HUDEP-2 (cell line): ENCODE data around the gene TJP3.
A peak's percentile ranks its signal among the peaks of the same experiment; 100 is the strongest.

ENCODE experiments used
- DNase-seq, 76 experiments: peaks; one replicate each; lab custom pipeline; 2025; ENCODE audit not compliant: unreplicated experiment in 76 of 76; lab: John Stamatoyannopoulos, UW

The TJP3 gene

GRCh38 chr19:3691372-3691716, 16.8 kb upstream of the TJP3 start:
- no peak for DNase-seq

- DNase-seq: no peak
Observed at GRCh38 chr19:3691726-3692125, 16.5 kb upstream of the TJP3 start.

DNA sequence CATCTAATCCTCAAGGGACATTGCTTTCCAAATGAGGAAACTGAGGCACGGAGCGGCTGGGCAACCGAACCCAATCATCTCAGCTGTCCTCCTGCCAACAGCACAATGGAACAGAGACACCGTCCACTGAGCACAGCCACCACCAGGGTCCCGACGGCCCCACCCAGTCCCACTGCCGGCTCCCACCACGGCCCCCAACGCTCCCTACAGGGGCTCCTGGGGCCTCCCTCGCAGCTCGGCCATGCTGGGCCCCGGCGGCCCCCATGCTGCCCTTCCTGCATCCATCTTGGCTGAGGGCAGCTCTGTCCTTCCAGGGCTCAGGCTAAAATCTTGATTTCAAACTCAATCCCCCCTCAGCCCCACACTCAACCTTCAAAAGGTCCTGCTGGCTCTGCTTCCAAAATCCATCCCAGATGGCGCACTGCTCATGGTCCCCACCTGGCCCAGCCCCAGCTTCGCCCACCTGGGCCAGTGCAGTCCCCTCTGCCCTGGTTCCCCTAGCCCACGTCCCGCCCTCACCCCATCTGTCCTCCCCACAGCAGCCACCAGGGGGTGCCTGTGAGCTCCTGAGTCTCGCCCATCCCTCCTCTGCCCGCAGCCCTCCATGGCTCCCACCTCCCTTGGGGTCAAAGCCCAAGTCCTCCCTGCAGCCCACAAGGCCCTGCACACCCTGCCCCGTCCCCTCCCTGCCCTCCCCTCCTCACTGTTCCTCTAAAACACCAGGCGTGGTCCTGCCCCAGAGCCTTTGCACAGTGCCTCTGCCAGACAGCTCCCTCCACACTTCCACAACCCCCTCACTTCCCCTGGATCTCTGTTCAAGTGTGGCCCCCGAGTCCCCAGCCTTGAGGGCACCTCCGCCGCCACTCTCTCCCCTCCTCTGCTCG, 15.8 kb upstream of the TJP3 start:
- peak in 28 of 76 experiments; percentile 9 to 48 (median 23) for DNase-seq

DNA sequence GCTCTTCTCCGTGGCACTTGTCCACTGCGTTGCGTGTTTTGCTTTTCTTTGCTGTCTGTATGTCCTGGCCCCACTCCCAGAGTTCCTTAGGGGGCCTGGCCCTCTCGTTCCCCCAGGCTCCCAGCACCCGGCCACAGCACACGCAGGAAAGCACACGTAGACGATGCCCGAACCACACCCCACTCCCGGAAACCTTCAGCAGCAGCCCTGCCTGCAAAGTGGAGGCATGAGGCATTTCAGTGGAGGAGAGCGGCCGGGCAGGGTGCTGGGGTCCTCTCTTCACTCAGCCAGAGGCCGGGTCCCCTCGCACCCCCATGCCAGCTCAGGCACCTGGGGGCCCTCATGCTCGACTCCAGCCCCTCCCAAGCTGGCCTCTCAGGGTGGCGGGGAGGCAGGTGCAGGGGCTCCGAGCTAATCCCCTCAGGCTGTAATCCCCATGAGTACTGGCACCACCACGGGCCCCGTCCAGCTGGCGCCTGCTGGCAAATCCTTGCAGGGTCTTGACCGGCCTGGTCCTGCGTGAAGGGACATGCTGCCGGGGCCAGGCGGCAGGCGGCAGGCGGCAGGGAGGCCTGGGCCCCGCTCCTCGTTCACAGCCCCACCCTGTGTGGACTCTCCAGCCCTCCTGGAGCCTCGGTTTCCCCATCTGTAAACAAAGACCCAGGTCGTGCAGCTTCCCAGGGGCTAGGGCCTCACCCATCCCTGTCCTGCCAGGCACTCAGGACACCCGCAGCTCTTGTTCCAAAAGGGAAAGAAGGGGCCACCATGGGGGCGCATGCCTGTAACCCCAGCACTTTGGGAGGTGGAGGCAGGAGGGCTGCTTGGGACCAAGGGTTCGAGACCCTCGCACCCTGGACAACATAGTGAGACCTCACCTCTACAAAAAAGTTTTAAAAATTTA, 14.9 kb upstream of the TJP3 start:
- no peak for DNase-seq

GRCh38 chr19:3694361-3695123, 13.6 kb upstream of the TJP3 start:
- DNase-seq: no peak

DNA sequence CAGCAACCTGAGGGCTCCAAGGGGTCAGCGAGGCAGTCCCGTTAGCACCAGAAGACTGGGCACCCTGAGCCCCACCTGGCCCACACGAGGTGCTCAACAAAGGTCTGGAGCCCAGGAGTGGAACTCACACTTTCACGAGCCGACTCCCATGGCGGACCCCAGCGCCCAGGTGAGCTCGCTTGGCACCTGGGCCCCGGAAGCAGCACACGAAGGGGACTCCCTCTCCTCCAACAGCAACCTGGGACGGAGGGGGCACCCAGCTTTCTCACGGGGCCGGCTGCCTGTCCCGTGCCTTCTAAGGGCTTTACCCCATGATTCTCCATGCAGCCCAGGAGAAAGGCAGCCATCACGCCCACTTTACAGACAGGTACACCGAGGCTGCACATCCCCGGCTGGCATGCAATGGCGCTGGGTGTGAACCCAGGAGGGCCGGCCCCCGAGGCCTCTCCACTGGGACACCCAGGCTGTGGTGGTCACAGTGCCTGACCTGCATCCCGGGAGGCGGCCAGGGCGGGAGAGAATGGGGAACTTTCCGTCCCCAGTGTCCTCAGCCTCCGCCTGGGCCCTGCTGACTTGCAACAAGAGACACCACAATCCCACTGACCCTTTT, 13.0 kb upstream of the TJP3 start:
- no peak for DNase-seq

- DNase-seq: no peak
Observed at GRCh38 chr19:3695986-3696659, 12.1 kb upstream of the TJP3 start.

GRCh38 chr19:3696660-3696995, 11.6 kb upstream of the TJP3 start:
- DNase-seq: no peak

DNA sequence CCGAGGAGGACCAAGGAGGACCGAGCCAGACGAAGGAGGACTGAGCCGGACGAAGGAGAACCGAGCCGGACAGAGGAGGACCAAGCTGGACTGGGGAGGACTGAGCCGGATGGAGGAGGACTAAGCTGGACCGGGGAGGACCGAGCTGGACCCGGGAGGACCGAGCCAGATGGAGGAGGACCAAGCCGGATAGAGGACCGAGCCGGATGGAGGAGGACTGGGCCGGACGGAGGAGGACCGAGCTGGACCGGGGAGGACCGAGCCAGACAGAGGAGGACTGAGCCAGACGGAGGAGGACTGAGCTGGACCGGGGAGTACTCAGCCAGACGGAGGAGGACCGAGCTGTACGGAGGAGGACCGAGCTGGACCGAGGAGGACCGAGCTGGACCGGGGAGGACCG, 11.1 kb upstream of the TJP3 start:
- no peak for DNase-seq

- DNase-seq: no peak
Observed at GRCh38 chr19:3697671-3698385, 10.4 kb upstream of the TJP3 start.

GRCh38 chr19:3698386-3698950, 9.7 kb upstream of the TJP3 start:
- DNase-seq: peak in 4 of 76 experiments; percentile 11 to 27 (median 18)

DNA sequence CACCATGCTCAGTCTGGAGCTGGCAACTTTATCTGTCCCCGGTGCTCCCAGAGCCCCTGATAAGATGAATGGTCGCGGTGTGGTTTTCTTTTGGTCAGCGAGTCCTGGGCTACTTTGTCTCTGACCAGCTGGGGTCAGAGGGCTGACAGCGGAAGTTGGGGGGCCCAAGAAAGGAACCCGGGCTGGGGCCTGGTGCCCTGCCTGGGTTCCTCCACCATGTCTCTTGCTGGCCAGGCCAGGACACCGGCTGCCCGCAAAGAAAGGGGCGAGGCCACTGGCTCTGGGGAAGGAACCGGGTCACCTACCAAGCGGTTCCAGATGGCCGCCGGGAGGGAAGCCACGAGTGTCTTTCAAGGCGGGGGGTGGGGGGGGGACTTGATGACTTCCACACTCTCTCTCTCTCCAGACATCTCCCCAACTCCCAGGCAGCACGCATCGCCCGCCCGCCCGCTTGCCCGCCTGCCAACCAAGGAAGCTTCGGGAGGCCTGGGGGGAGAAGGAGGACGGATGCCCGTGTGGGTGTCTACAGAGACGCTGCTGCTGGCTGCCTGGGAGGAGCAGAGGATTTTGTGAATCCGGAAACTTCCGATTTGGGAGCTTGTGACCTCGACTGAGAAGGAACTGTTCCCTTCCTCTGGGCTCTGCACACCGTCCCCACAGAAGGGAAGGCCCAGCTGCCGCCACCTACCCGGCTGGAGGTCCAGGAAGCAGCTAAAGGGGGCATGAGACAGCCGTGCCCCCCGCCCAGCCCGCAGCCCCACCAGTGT, 9.0 kb upstream of the TJP3 start:
- peak in 29 of 76 experiments; percentile 16 to 64 (median 29) for DNase-seq

DNA sequence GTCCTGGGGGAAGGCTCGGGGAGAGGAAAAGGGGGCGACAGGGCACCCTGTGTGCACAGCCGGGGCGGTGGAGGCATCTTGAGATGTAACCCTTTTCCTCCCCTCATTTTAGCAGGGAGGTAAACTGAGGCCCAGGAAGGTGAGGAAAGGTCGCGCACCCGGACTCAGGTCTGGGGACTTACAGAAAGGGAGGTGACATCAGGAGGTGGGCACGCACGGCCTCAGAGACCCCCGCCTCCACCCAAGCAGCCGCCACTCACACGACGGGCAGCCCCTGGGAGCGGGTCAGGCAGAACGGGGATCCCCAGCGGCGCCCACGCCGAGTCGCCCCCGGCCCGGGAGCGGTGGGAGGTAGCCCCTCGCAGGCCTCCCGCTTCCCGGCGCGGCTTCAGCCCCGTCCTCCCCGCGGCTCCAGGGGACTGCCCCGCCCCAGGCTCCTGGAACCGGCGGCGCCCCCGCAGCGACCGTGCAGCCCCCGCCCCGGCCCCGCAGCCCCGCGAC, 8.4 kb upstream of the TJP3 start:
- no peak for DNase-seq

- DNase-seq: peak in 72 of 76 experiments; percentile 27 to 97 (median 84)
Observed at GRCh38 chr19:3700242-3701032, 7.7 kb upstream of the TJP3 start, which contains the start of gene PIP5K1C. Gene PIP5K1C, minus strand, starts transcription at chr19:3700468. Its CDS starts 78 bp downstream, at chr19:3700390.

GRCh38 chr19:3701200-3701599, 7.0 kb upstream of the TJP3 start:
- DNase-seq: no peak

DNA sequence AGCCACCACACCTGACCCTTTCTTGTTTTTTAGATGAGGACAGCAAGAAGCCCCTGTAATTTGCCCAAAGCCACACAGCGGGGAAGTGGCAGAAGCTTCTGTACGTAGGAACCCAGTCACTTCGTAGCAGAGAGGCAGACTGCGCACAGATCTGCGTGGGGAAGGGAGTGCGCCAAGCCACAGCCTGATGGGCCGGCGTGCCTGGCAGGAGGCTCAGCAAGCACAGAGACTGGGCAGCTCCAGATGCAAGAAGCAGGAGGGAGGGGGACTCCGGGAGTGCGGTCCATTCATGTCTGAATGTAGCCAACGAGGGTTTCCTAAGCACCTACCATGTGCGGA, 347 bp upstream of the TJP3 start:
- DNase-seq: no peak

GRCh38 chr19:3710265-3710812, 2.2 kb downstream of the TJP3 start:
- peak in 25 of 76 experiments; percentile 6 to 50 (median 28) for DNase-seq
